Measurements from ENCODE around the gene EPHA5. TPM values are rescaled to one million over a fixed set of nuclear protein-coding genes. Genes with fewer than 3 reads are reported as not detected.

Gene EPHA5
- total RNA-seq, 1 donor from 2014 or later = 1.6 TPM

GRCh38 chr4:65367306-65367705 is 303.0 kb downstream of the EPHA5 start:
- H3K9me3 Mint-ChIP-seq (ENCODE audit: low read depth) = no peaks in the 10 kb centered on the region
- H3K4me3 Mint-ChIP-seq (ENCODE audit: unreplicated experiment) = no peak overlapping the region
- H3K4me1 Mint-ChIP-seq (ENCODE audit: low read depth) = no peaks in the 10 kb centered on the region
- H3K27ac Mint-ChIP-seq (ENCODE audit: unreplicated experiment) = no peak overlapping the region
- no peak for DNase-seq (ENCODE audit: low spot score)
- peaks cover 6% of the 10 kb centered on the region for H3K27me3 Mint-ChIP-seq (ENCODE audit: low read depth)
- TF ChIP-seq CTCF (IDR thresholded peaks at IDR 0.05) = no peak
- H3K36me3 Mint-ChIP-seq (ENCODE audit: low read depth) = peaks cover 2% of the 10 kb centered on the region

- DNase-seq (ENCODE audit: low spot score) = no peak
- no peak overlapping the region for H3K27ac Mint-ChIP-seq (ENCODE audit: unreplicated experiment)
- no peak overlapping the region for H3K4me3 Mint-ChIP-seq (ENCODE audit: unreplicated experiment)
- no peak for TF ChIP-seq CTCF (IDR thresholded peaks at IDR 0.05)
- peaks cover 10% of the 10 kb centered on the region for H3K27me3 Mint-ChIP-seq (ENCODE audit: low read depth)
- H3K36me3 Mint-ChIP-seq (ENCODE audit: low read depth) = no peaks in the 10 kb centered on the region
- no peaks in the 10 kb centered on the region for H3K4me1 Mint-ChIP-seq (ENCODE audit: low read depth)
- no peaks in the 10 kb centered on the region for H3K9me3 Mint-ChIP-seq (ENCODE audit: low read depth)
Observed at GRCh38 chr4:65358914-65359313, 311.4 kb downstream of the EPHA5 start.

- no peak for DNase-seq (ENCODE audit: low spot score)
- no peaks in the 10 kb centered on the region for H3K36me3 Mint-ChIP-seq (ENCODE audit: low read depth)
- H3K27ac Mint-ChIP-seq (ENCODE audit: unreplicated experiment) = no peak overlapping the region
- H3K4me1 Mint-ChIP-seq (ENCODE audit: low read depth) = no peaks in the 10 kb centered on the region
- peaks cover 2% of the 10 kb centered on the region for H3K27me3 Mint-ChIP-seq (ENCODE audit: low read depth)
- H3K9me3 Mint-ChIP-seq (ENCODE audit: low read depth) = no peaks in the 10 kb centered on the region
- no peak overlapping the region for H3K4me3 Mint-ChIP-seq (ENCODE audit: unreplicated experiment)
- no peak for TF ChIP-seq CTCF (IDR thresholded peaks at IDR 0.05)
Observed at GRCh38 chr4:65353098-65353497, 317.2 kb downstream of the EPHA5 start.

- TF ChIP-seq CTCF (IDR thresholded peaks at IDR 0.05) = no peak
- peaks cover 5% of the 10 kb centered on the region for H3K4me1 Mint-ChIP-seq (ENCODE audit: low read depth)
- H3K27me3 Mint-ChIP-seq (ENCODE audit: low read depth) = peaks cover 2% of the 10 kb centered on the region
- peaks cover 4% of the 10 kb centered on the region for H3K9me3 Mint-ChIP-seq (ENCODE audit: low read depth)
- no peak for DNase-seq (ENCODE audit: low spot score)
- H3K4me3 Mint-ChIP-seq (ENCODE audit: unreplicated experiment) = no peak overlapping the region
- no peak overlapping the region for H3K27ac Mint-ChIP-seq (ENCODE audit: unreplicated experiment)
- peaks cover 2% of the 10 kb centered on the region for H3K36me3 Mint-ChIP-seq (ENCODE audit: low read depth)
Observed at GRCh38 chr4:65344278-65344825, 325.9 kb downstream of the EPHA5 start.

- DNase-seq (ENCODE audit: low spot score) = no peak
- Mint-ChIP-seq H3K27ac (ENCODE audit: unreplicated experiment) (no peak overlapping the region), H3K9me3 (ENCODE audit: low read depth) (peaks cover 4% of the 10 kb centered on the region), H3K4me3 (ENCODE audit: unreplicated experiment) (no peak overlapping the region), H3K27me3 (ENCODE audit: low read depth) (peaks cover 2% of the 10 kb centered on the region), H3K4me1 (ENCODE audit: low read depth) (peaks cover 5% of the 10 kb centered on the region), H3K36me3 (ENCODE audit: low read depth) (peaks cover 2% of the 10 kb centered on the region)
- TF ChIP-seq CTCF (IDR thresholded peaks at IDR 0.05) = no peak
Observed at GRCh38 chr4:65343342-65343741, 326.9 kb downstream of the EPHA5 start.
